CD4-positive, alpha-beta T cell treated with Interleukin-10 for 1 hour (primary cell): ENCODE measurements around the gene WAS.
"Not testable (repeated sequence)": the region's sequence is repeated elsewhere in the genome, so short reads cannot be mapped to it uniquely, and the experiment has no call there.

Source experiments
- DNase-seq: peaks from one replicate; pipeline ENCODE4 v3.0.0-alpha.2; 2020

The WAS gene

DNA sequence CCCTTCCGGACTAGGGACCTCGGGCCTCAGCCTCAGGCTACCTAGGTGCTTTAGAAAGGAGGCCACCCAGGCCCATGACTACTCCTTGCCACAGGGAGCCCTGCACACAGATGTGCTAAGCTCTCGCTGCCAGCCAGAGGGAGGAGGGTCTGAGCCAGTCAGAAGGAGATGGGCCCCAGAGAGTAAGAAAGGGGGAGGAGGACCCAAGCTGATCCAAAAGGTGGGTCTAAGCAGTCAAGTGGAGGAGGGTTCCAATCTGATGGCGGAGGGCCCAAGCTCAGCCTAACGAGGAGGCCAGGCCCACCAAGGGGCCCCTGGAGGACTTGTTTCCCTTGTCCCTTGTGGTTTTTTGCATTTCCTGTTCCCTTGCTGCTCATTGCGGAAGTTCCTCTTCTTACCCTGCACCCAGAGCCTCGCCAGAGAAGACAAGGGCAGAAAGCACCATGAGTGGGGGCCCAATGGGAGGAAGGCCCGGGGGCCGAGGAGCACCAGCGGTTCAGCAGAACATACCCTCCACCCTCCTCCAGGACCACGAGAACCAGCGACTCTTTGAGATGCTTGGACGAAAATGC, at the start of gene WAS:
Gene WAS, plus strand, starts transcription at position 389 of the 572 bp plus-strand sequence. Its CDS starts 55 bp downstream, at position 444.
- peak; percentile 68 for DNase-seq

DNA sequence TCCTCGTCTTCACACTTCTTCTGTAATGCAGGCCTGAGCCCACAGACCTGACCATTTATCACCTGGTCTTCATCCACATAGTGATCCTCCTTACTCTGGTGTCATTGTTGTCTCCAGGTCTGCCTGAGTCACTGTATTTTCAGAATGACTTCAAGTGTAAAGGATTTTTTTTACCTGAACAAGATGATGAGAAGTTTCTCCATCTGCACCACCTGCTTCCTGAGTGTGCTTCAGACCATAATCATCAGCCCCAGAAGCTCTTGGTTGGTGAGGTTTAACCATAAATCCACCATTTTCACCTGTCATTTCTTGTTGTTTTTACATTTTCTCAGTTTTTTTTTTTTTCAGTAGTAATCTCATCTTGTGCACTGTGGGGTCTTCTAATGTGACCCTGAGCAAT, 47.3 kb upstream of the WAS start:
- DNase-seq: no peak

DNA sequence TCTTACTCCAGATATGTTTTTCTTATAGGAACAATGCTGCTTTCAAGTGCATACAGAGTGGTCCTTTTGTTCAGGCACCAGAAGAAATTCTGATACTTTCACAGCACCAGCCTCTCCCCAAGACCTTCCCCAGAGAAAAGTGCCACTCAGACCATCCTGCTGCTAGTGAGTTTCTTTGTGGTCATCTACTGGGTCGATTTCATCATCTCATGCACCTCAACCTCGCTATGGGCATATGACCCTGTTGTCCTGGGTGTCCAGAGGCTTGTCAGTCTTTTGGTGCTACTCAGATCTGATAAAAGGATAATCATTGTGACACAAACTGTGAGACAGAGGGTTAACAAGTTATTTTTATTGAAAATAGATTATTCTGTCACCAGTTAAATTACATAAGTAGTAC, 46.8 kb upstream of the WAS start:
- DNase-seq: no peak

DNA sequence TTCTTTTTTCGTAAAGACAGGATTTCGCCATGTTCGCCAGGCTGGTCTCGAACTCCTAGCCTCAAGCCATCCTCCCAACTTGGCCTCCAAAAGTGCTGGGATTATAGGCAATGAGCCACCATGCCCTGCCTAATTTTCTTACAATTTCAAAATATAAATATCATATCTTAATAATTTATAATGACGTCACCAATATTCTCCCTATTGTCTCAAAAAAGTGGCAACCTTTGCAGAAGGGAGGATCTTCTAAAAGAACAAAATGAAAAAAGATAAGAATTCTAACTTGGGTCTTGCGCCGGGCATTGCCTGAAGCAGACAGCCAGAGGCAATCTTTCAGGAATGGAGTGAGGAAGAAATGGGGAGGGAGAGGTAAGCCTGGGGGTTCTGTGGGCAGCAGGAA, 37.9 kb upstream of the WAS start:
- DNase-seq: no peak

DNA sequence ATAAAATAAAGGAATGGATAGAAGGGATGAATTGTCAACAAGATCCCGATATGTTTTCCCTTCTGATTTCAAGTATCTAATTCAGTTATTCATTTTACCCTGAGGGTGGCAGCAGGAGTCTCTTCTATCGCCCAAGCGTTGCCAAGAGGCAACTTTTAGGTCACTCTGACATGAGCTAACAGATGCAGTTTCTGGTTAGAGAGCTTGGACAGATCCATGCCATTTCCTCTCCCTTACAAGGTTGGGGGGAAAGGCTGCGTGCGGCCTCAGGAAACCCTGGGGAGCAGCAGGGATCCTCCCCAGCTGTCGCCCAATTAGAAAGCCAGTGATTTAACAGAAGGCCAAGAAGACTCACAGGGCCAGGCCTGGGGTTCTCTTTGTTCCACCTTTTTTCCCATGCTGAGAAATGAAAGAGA, 35.3 kb upstream of the WAS start:
- peak; percentile 64 for DNase-seq

DNA sequence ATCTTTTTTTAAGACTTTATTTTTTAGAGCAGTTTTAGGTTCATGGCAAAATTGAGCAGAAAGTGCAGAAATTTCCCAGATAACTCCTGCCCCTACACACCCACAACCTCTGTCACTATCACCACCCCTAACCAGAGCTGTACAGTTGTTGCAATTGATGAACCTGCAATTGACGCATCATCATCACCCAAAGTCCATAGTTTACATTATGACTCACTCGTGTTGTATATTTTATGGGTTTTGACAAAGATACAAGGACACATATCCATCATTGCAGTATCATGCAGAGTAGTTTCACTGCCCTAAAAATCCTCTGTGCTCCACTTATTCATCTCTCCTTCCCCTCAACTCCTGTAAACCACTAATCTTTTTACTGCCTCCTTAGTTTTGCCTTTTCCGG, 34.5 kb upstream of the WAS start:
- no peak for DNase-seq

DNA sequence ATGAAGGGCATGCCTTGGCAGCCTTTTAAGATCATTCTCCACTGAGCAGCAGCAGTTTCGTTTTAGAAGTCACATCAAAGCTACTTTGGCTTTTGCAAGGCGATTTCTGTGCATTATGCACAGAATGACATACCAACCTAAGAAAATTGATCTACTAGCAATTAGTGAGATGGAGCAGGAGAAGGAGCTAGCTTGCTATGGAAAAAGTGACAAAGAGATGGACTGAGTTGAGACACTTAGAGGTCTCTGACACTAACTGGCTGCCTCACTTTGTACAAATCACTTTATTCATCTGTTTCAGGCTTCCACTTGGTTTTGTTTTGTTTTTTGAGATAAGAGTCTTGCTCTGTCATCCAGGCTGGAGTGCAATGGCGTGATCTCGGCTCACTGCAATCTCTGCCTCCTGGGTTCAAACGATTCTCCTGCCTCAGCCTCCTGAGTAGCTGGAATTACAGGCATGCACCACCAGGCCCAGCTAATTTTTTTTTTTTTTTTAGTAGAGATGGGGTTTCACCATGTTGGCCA, 31.5 kb upstream of the WAS start:
- DNase-seq: not testable (repeated sequence)

DNA sequence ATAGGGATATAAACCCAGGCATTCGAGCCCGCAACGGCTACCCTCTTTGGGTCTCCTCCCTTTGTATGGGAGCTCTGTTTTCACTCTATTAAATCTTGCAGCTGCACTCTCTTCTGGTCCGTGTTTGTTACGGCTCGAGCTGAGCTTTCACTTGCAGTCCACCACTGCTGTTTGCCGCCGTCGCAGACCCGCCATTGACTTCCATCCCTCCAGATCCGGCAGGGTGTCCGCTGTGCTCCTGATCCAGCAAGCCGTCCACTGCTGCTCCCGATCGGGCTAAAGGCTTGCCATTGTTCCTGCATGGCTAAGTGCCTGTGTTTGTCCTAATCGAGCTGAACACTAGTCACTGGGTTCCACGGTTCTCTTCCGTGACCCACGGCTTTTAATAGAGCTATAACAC, 28.9 kb upstream of the WAS start:
- not testable (repeated sequence) for DNase-seq

DNA sequence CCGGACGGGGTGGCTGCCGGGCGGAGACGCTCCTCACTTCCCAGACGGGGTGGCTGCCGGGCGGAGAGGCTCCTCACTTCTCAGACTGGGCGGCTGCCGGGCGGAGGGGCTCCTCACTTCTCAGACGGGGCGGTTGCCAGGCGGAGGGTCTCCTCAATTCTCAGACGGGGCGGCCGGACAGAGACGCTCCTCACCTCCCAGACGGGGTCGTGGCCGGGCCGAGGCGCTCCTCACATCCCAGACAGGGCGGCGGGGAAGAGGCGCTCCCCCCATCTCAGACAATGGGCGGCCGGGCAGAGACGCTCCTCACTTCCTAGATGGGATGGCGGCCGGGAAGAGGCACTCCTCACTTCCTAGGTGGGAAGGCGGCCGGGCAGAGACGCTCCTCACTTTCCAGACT, 23.9 kb upstream of the WAS start:
- not testable (repeated sequence) for DNase-seq

DNA sequence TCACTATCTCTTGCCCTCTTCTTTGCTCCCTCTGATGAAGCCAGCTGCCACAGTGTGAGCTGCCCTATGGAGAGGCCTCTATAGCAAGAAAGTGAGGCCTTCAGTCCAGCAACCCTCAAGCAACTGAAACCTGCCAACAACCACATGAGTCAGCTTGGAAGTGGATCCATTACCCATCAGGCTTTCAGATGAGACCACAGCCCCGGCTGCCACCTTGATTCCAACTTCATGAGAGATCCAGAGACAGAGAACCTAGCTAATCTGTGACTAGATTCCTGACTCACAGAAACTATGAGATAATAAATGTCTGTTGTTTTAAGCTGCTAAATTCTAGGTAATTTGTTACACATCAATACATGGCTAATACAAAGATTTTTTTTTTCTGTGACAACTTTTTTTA, 20.4 kb upstream of the WAS start:
- no peak for DNase-seq

DNA sequence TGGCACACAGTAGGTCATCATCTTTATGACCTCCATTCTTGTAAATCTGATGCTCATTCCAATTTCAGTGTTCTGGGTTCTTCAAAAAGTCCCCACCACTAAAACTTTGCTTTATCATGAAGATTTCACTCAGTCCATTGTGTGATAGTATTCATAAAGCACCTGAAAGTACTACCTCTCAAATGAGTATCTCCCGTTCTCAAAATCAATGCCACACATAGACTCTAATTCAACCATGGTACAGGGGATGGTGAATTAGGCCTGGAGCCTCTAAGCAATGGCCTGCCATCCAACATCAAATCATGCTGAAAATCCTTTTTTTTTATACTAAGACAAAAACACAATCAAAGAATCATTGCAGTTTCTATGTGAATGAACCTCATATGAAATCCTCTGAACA, 19.4 kb upstream of the WAS start:
- DNase-seq: no peak

DNA sequence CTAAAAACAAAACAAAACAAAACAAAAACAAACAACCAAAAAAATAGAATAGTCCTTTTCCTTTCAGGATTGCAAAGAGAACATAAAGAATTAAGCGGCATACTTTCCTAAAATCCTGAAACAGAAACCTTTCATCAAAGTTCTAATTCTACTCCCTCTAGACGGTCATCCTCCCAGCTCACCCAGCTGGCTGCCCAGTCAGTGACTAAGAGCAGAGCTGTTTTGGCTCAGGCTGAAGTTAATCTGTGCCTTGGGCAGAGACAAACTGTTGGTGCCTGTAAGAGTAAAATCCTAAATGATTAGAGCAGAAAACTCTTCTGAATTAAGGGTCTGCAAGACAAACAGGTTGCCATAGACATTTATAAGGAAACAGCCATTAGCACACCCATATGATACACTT, 17.6 kb upstream of the WAS start:
- DNase-seq: no peak

DNA sequence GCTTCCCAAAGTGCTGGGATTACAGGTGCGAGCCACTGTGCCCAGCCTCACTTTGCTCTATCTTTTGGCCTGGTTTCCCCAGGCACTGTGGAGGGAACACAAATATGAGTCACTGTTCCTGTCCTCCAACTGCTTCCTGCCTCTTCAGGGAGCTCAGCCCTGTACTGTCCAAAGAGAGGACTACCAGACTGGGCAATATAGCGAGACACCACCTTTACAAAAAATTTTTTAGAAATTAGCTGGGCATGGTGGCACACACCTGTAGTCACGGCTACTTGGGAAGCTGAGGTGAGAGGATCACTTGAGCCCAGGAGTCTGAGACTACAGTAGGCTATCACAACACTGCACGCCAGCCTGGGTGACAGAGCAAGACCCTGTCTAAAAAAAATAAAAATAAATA, 16.9 kb upstream of the WAS start:
- DNase-seq: no peak

DNA sequence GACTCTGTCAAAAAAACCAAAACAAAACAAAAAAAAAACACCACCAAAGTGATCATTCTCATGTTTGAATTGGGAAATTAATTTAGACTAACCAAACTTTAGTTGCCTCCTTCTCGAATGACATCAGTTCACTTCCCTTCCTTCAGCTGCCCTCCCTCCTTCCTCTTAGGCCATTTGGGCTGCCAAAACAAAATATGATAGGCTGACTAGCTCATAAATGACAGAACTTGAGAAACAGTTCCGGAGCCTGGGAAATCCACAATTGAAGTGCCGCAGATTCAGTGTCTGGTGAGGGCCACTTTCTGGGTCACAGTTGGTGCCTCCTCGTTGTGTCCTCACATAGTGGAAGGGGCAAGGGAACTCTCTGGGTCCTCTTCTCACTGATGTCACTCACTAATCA, 16.1 kb upstream of the WAS start:
- DNase-seq: no peak

DNA sequence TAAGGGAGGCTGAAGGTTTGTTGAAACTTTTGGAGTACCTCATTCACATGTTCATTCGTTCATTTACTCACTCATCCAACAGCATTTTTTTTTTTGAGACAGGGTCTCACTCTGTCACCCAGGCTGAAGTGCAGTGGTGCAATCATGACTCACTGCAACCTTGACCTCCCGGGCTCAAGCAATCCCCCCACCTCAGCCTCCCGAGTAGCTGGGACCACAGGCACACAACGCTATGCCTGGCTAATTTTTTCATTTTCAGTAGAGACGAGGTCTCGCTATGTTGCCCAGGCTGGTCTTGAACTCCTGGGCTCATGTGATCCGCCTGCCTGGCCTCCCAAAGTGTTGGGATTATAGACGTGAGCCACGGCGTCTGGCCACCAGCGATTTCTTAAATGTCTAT, 15.4 kb upstream of the WAS start:
- not testable (repeated sequence) for DNase-seq

DNA sequence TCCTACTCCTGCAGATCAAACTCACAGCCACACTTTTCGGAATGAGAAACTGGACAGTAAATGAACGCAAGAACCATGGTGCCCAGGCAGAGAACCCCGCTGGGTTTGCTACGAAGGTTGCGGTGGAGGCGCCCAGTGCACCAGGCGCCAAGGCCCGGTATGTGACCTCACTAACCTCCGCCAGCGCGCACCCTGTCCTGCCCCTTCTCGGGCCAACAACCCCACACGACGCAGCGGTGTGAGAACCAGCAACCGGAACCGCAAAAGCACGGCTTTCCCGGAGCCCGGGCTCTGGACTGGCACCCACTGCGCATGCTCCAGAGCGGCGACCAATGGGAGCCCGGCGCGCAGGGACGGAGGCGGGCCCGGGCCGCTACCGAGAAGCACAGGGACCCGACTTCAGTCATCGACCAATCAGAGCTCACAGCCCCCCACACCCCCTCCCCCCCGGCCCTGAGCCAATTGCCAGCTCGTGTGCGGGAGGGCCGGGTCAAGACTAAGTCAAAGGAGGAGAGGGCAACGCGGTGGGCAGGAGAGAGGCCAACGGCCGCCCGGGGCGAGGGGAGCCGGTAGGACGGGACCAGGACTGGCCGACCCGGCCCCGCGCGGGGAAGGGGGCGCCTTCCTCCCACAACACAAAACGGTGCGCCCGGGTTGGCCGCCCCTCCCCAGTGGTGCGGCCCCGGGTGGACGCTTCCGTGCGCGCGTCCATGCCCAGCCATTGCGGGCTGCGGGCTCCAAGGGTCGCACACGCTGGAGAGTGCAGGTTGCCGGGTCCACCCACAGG, 7.3 kb upstream of the WAS start:
- peak; percentile 93 for DNase-seq

DNA sequence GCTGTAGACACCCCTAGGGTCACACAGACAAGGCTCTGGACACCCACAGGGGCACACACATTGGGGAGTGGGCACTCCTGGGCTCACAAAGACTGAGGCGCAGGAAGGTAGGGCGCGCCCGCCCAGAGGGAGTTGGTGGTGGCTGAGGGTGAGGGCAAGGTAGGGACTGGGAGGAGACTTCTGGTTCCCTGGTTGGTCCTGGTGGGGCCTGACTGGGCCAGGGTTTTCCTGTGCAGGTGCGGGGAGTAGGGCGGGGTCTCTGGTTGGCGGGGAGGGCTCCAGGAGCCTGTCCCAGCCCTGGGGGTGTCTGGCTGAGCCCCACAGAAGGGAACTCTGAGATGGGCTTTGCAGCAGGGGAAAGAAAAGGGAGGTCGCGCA, 6.7 kb upstream of the WAS start:
- peak; percentile 25 for DNase-seq

DNA sequence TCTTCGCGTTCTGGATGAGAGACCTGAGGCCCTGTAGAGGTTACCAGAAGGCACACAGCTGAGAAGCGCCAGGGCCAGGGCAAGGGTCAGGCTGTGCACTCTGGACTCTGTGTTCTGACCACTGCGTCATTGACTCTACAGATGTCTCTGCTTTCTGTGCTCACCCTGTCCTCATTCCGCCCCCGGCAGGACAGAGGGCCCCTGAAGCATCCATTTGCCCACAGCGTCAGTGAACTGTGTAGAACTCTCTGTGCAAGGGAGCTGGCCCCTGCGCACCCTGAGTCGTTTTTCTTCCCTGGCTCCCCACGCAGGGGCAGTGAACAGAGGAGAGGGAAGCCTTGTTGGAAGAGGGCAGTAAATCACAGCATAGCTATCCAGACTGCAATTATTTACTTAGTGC, 6.1 kb upstream of the WAS start:
- DNase-seq: no peak

DNA sequence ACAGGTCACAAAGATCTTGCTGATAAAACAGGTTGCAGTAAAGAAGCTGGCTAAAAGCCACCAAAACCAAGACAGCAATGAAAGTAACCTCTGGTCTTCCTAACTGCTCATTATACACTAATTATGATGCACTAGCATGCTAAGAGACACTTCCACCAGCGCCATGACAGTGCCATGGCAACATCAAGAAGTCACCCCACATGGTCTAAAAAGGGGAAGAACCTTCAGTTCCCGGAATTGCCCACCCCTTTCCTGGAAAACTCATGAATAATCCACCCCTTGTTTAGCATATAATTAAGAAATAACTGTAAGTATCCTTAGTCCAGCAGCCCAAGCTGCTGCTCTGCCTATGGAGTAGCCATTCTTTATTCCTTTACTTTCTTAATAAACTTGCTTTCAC, 3.1 kb upstream of the WAS start:
- peak; percentile 36 for DNase-seq

DNA sequence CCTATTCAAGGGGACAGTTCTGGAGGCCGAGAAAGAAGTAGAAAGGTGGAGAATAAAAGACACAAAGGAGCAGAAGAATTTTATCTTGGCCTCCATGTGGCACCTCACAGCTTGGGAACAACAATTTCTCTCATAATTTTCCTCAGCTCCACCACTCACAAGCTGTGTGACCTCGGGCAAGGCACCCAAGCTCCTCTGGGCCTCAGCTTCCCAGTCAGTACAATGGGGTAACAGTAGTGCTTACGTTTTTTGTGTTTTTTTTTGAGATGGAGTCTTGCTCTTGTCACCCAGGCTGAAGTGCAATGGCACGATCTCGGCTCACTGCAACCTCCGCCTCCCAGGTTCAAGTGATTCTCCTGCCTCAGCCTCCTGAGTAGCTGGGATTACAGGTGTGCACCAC, 2.7 kb upstream of the WAS start:
- DNase-seq: not testable (repeated sequence)

DNA sequence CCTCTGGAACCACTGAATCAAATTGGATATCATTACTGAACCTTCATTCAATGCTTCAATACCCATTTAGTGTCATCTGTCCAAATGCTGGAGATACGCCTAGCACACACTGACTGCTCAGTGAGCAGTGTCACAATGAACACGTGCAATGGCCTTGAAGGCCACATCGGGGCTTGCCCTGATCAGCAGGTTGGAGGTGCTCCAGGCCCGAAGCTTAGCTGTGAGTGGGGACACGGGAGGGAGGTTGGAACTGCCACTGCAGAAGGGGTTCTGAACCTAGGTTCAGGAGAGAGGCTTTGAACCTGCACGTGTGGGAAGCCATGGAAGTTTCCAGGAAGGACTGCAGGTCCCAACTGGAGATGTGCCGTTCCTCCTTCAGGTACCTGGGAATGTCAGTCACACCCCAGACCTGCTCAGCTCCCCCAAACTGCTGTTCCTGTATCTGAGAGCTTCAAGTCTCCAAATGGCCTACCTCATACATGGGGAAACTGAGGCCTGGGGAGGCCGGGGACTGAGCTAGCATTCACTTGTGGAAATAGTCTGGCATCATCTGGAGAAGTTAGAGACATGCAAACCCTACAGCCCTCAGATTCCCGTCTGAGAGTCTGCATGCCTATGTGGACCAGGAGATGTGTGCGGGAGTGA, 1.9 kb upstream of the WAS start:
- DNase-seq: no peak

DNA sequence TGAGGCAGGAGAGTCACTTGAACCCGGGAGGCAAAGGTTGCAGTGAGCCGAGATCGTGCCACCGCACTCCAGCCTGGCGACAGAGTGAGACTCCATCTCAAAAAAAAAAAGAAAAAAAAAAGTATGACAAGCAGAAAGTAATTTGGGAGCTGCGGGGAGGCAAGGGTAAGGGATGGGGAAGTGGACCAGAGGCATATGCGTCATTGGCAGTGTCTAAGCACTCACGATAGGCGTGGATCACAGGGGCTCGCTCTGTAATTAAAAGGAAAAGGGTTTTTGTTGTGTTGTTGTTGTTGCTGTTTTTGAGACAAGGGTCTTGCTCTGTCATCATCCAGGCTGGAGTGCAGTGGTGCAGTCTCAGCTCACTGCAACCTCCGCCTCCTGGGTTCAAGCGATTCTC, 804 bp upstream of the WAS start:
- DNase-seq: peak; percentile 7

DNA sequence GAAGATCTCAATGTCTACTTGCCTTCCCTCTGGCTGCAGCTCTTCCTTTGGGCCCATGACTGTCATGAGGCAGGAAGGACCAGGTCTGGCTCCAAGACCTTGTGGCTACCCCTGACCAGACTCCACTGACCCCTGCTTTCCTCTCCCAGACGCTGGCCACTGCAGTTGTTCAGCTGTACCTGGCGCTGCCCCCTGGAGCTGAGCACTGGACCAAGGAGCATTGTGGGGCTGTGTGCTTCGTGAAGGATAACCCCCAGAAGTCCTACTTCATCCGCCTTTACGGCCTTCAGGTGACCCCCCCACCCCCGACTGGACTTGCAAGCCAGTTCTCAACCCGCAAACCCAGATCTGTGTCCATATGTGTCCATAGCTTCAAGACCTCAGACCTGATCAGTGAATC, 535 bp downstream of the WAS start:
- no peak for DNase-seq

DNA sequence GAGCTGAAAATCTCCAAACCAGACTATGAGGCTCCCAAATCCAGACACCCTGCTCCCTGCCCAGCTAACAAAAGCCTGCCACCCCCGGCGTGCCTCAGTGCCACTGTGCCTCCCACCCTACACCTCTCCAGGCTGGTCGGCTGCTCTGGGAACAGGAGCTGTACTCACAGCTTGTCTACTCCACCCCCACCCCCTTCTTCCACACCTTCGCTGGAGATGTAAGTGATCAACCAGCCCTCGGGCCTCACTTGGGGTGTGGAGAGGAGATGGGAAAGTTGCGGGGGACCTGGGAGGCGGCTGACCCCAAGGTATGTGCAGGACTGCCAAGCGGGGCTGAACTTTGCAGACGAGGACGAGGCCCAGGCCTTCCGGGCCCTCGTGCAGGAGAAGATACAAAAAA, 1.8 kb downstream of the WAS start:
- DNase-seq: no peak
